H1 (cell line): Measurements from ENCODE around the gene TARBP2. TPM values are rescaled to one million over a fixed set of nuclear protein-coding genes. Genes with fewer than 3 reads are reported as not detected.

Experiments used
- CTCF ChIA-PET: fragments of 300-600 bp; sonication (Branson Sonifier 250); formaldehyde crosslinking; loops from one replicate; lab custom pipeline; 2021; ENCODE audit not compliant: partially characterized antibody; lab: Charles Lee
- POLR2A ChIA-PET: fragments of 300-600 bp; sonication (Branson Sonifier 250); formaldehyde crosslinking; loops from one replicate; lab custom pipeline; 2021; ENCODE audit warnings: inconsistent platforms; ENCODE audit not compliant: partially characterized antibody; lab: Charles Lee
- DNase-seq, 2 experiments: peaks; one replicate each; pipeline versions ENCODE4 v3.0.0 to v3.0.0-alpha.2; 2010 to 2022; ENCODE audit warnings: low spot score in 2 of 2, low read depth in 1 of 2, mixed read lengths in 1 of 2
- FAIRE-seq: peaks from 2 replicates; lab custom pipeline; 2011; peaks lifted over from hg19 to GRCh38; lab: Jason Lieb, UNC
- H2AFZ ChIP-seq: 2 replicates; pipeline ENCODE4 v1.8.1; 2012; ENCODE audit warnings: low read length, inconsistent platforms
- H2AK5ac ChIP-seq: 2 replicates; pipeline ENCODE4 v1.6.1; 2013; ENCODE audit warnings: low read depth, low read length
- H2BK120ac ChIP-seq: replicated peaks from 2 replicates; pipeline ENCODE3; 2013; ENCODE audit warnings: low read depth, low read length, inconsistent platforms
- H2BK12ac ChIP-seq: 2 replicates; pipeline ENCODE4 v1.6.1; 2013; ENCODE audit warnings: low read depth, low read length
- H2BK15ac ChIP-seq: 2 replicates; pipeline ENCODE4 v1.6.1; 2013; ENCODE audit warnings: low read length
- H2BK20ac ChIP-seq: 2 replicates; pipeline ENCODE4 v1.6.1; 2013; ENCODE audit warnings: low read length
- H2BK5ac ChIP-seq: 2 replicates; pipeline ENCODE4 v1.6.1; 2013; ENCODE audit warnings: low read depth, low read length
- H3K14ac ChIP-seq: 2 replicates; pipeline ENCODE4 v1.6.1; 2013; ENCODE audit warnings: inconsistent platforms; ENCODE audit not compliant: insufficient read length
- H3K18ac ChIP-seq: 2 replicates; pipeline ENCODE4 v1.6.1; 2013; ENCODE audit warnings: low read length; ENCODE audit errors: extremely low read depth
- H3K23ac ChIP-seq: 2 replicates; pipeline ENCODE4 v1.6.1; 2013; ENCODE audit warnings: inconsistent platforms; ENCODE audit not compliant: insufficient read length
- H3K23me2 ChIP-seq: 2 replicates; pipeline ENCODE4 v1.6.1; 2013; ENCODE audit warnings: low read depth, low read length
- H3K27ac ChIP-seq: 2 replicates; pipeline ENCODE4 v1.6.1; 2011; ENCODE audit warnings: low read depth, low read length, inconsistent platforms
- H3K27me3 ChIP-seq, 4 experiments: replicated peaks in 1 of 4; 1 replicate in 1 of 4; 2 replicates in 3 of 4; pipeline versions ENCODE4 v1.6.1 to v1.8.1; 2011 to 2013; ENCODE audit warnings: low read length in 3 of 4, mild to moderate bottlenecking in 3 of 4, inconsistent platforms in 2 of 4, mixed read lengths in 2 of 4, moderate library complexity in 1 of 4; ENCODE audit not compliant: control insufficient read depth in 3 of 4, insufficient read depth in 3 of 4; ENCODE audit errors: extremely low read depth in 1 of 4
- H3K36me3 ChIP-seq, 4 experiments: 2 replicates each; pipeline versions ENCODE4 v1.6.1 to v1.8.1; 2011 to 2013; ENCODE audit warnings: mild to moderate bottlenecking in 4 of 4, low read length in 3 of 4, moderate library complexity in 2 of 4, control low read depth in 1 of 4, inconsistent platforms in 1 of 4; ENCODE audit not compliant: insufficient read depth in 4 of 4, control insufficient read depth in 2 of 4
- H3K4ac ChIP-seq: replicated peaks from 2 replicates; pipeline ENCODE3; 2013; ENCODE audit warnings: low read length, low read depth, mixed read lengths, inconsistent platforms; ENCODE audit not compliant: insufficient read length
- H3K4me1 ChIP-seq, 4 experiments: replicated peaks in 1 of 4; 1 replicate in 1 of 4; 2 replicates in 3 of 4; pipeline versions ENCODE4 v1.6.1 to v1.8.1; 2011 to 2013; ENCODE audit warnings: low read length in 3 of 4, inconsistent platforms in 2 of 4, mixed read lengths in 1 of 4; ENCODE audit not compliant: insufficient read depth in 4 of 4, control insufficient read depth in 3 of 4
- H3K4me2 ChIP-seq, 2 experiments: 2 replicates each; pipeline versions ENCODE4 v1.6.1 to v1.8.1; 2011 to 2013; ENCODE audit warnings: low read depth in 2 of 2, low read length in 2 of 2, control low read depth in 1 of 2, inconsistent platforms in 1 of 2, mild to moderate bottlenecking in 1 of 2; ENCODE audit not compliant: insufficient read depth in 1 of 2
- H3K4me3 ChIP-seq, 4 experiments: fragments of 200-600, 300-600 bp in 1 of 4; sonication (generic), shearing (Covaris generic), sonication (Bioruptor Twin) in 1 of 4; 2 replicates each; pipeline versions ENCODE4 v1.5.1 to v1.8.1; 2011 to 2016; ENCODE audit warnings: low read length in 4 of 4, low read depth in 3 of 4, control low read depth in 2 of 4, inconsistent platforms in 2 of 4, mild to moderate bottlenecking in 2 of 4, mixed read lengths in 1 of 4, moderate library complexity in 1 of 4; ENCODE audit not compliant: insufficient read depth in 2 of 4; ENCODE audit errors: extremely low read depth in 1 of 4
- H3K56ac ChIP-seq: replicated peaks from 2 replicates; pipeline ENCODE3; 2013; ENCODE audit warnings: low read depth, mild to moderate bottlenecking, mixed read lengths, low read length, inconsistent platforms; ENCODE audit not compliant: insufficient read length
- H3K79me1 ChIP-seq: 2 replicates; pipeline ENCODE4 v1.6.1; 2013; ENCODE audit warnings: low read depth, low read length, control low read depth
- H3K79me2 ChIP-seq, 2 experiments: 2 replicates each; pipeline versions ENCODE4 v1.6.1 to v1.8.1; 2012 to 2013; ENCODE audit warnings: low read length in 2 of 2, mild to moderate bottlenecking in 2 of 2, inconsistent platforms in 1 of 2; ENCODE audit not compliant: insufficient read depth in 2 of 2, control insufficient read depth in 1 of 2
- H3K9ac ChIP-seq, 4 experiments: replicated peaks in 1 of 4; 1 replicate in 1 of 4; 2 replicates in 3 of 4; pipeline versions ENCODE4 v1.6.1 to v1.8.1; 2011 to 2013; ENCODE audit warnings: low read depth in 3 of 4, low read length in 3 of 4, control low read depth in 2 of 4, mild to moderate bottlenecking in 2 of 4, moderate library complexity in 2 of 4, inconsistent platforms in 1 of 4; ENCODE audit errors: extremely low read depth in 1 of 4
- H3K9me3 ChIP-seq, 2 experiments: 2 replicates each; pipeline versions ENCODE4 v1.6.1 to v1.8.1; 2012 to 2013; ENCODE audit warnings: mild to moderate bottlenecking in 2 of 2, moderate library complexity in 2 of 2, control low read depth in 1 of 2, inconsistent platforms in 1 of 2, low read depth in 1 of 2, low read length in 1 of 2, mixed read lengths in 1 of 2; ENCODE audit not compliant: insufficient read depth in 2 of 2
- H4K20me1 ChIP-seq, 2 experiments: replicated peaks in 1 of 2; 2 replicates each; pipeline versions ENCODE3 to v1.8.1; 2011 to 2013; ENCODE audit warnings: inconsistent platforms in 2 of 2, low read length in 2 of 2, mild to moderate bottlenecking in 1 of 2; ENCODE audit not compliant: insufficient read depth in 2 of 2, control insufficient read depth in 1 of 2
- H4K5ac ChIP-seq: 2 replicates; pipeline ENCODE4 v1.6.1; 2013; ENCODE audit warnings: low read length, low read depth, mixed read lengths, inconsistent platforms; ENCODE audit not compliant: insufficient read length
- H4K8ac ChIP-seq: 2 replicates; pipeline ENCODE4 v1.8.0; 2013; ENCODE audit warnings: mild to moderate bottlenecking, moderate library complexity, low read length, inconsistent platforms; ENCODE audit not compliant: insufficient read depth; ENCODE audit errors: extremely low read depth
- H4K91ac ChIP-seq: replicated peaks from 2 replicates; pipeline ENCODE3; 2013; ENCODE audit warnings: low read length, mixed read lengths, inconsistent platforms; ENCODE audit not compliant: insufficient read length
- RAD21 ChIP-seq, 2 experiments: IDR thresholded peaks in 1 of 2; conservative IDR thresholded peaks in 1 of 2; 2 replicates each; pipeline ENCODE4 v1.6.1; 2011; ENCODE audit warnings: low read depth in 2 of 2, low read length in 2 of 2, improper control_type of control experiment in 1 of 2, inconsistent platforms in 1 of 2, mild to moderate bottlenecking in 1 of 2, moderate library complexity in 1 of 2
- SAP30 ChIP-seq: fragments of 300-600 bp; sonication (generic); IDR thresholded peaks from 2 replicates; pipeline ENCODE4 v1.7.1; 2012; ENCODE audit warnings: low read length, moderate library complexity, mild to moderate bottlenecking, inconsistent platforms; ENCODE audit not compliant: insufficient read depth, insufficient replicate concordance
- WGBS, 2 experiments: shearing (Covaris generic) in 1 of 2; methylation state at CpG; one replicate each; pipeline versions ENCODE4 v1.1.6 to v1.1.7; 2013 to 2015; ENCODE audit warnings: low lambda C conversion rate in 2 of 2, mixed read lengths in 2 of 2, inconsistent platforms in 1 of 2, low coverage in 1 of 2, missing lambda C conversion rate in 1 of 2; ENCODE audit not compliant: insufficient replicate concordance in 2 of 2, insufficient coverage in 1 of 2, insufficient read length in 1 of 2; ENCODE audit errors: extremely low coverage in 1 of 2, missing lambda C conversion rate in 1 of 2; 5-methylcytosine and 5-hydroxymethylcytosine counted together
- polyA plus RNA-seq, 7 experiments: library from polyadenylated mRNA; depleted of rRNA in 3 of 7; stranded (reverse) in 5 of 7; unstranded in 2 of 7; fragments of >200 nt in 5 of 7; fragments of 200-250 nt in 2 of 7; gene quantifications; 1 replicate in 5 of 7; 2 replicates in 1 of 7; 4 replicates in 1 of 7; pipeline versions ENCODE4 v1.2.1 to v1.2.3, GENCODE V29; 2011 to 2013; ENCODE audit warnings: missing spikeins in 2 of 7, mixed read lengths in 2 of 7
- total RNA-seq: library from RNA; stranded (reverse); fragmentation: NEBNext Ultra II Directional; extraction: Animal tissue kit (Norgen Biotek cat#: 25700); gene quantifications from 2 replicates; pipeline ENCODE4 v1.2.1, GENCODE V29; 2021
- TF ChIP-seq, protein P1 (sequence below), 3 experiments: IDR thresholded peaks; 1 replicate in 2 of 3; 2 replicates in 1 of 3; pipeline versions ENCODE4 v1.5.1 to v1.6.1; 2011; ENCODE audit warnings: low read length in 3 of 3, mild to moderate bottlenecking in 3 of 3, inconsistent platforms in 2 of 3, low read depth in 1 of 3, moderate library complexity in 1 of 3; ENCODE audit not compliant: insufficient read depth in 1 of 3; ENCODE audit errors: control extremely low read depth in 1 of 3

The TARBP2 gene
- total and polyA plus RNA-seq, 2 of the 8 experiments (the other 6 are each of a cell fraction or from before 2014, with no cell fraction given), result 69.9 to 122 TPM

DNA sequence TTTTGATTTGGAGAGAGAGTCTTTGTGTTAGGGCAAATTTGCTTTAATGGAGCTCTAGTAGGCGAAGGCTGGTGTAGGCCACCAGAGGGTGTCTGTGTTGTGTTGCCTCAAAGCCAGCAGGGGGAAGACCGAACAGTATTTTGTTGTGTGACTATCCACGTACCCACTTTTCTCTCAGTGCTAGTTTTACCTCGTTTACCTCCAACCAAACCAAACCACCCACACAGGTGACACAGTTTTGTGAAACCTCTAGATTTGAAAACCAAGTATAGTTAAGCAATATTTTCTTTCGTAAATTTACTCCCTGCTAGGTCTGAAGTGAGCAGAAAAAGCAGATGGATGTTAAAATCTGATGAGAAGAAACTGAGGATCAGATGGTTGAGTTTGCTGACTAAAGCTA is 42.5 kb downstream of the TARBP2 start:
- CTCF ChIA-PET, result interaction anchor here (0.6 to 2.4 kb wide), 40 partner anchors 9 to 340 kb away, joined by 3 to 13 read pairs (median 4); partner anchors contain the start of gene ATP5MC2
- Histone ChIP-seq H2AFZ (no peak overlapping the region), H2BK12ac (no peak overlapping the region)

More for the DNA sequence above, 42.5 kb downstream of the TARBP2 start:
- H3K14ac ChIP-seq, result no peak overlapping the region
- peaks cover 0 to 4% (median 2%) of the 10 kb centered on the region in 4 experiments; a peak in 2 of 8 replicates for H3K36me3 ChIP-seq
- H3K4me1 ChIP-seq, result 0 out of 7 replicates have a peak, but pooled peaks cover 0 to 5% (median 0%) of the 10 kb centered on the region in 4 experiments
- no peak overlapping the region for H3K27ac ChIP-seq
- DNase-seq (peak in 1 of 2 experiments; percentile 47), FAIRE-seq (peak; percentile 78)
- 56% methylated on average over 5 of the region's 5 CpGs; no CpG with 5 or more reads in 1 of the 2 experiments for WGBS, 2 experiments
- H3K9me3 ChIP-seq, result no peaks in the 10 kb centered on the region
- POLR2A ChIA-PET, result interaction anchor here (1.0 to 2.9 kb wide), 7 partner anchors 8 to 133 kb away, joined by 3 to 16 read pairs (median 4); partner anchors contain the start of gene ATP5MC2
- no peak overlapping the region for H3K9ac ChIP-seq
- no peak overlapping the region for H2BK20ac ChIP-seq
- H4K91ac ChIP-seq, result no peak overlapping the region
- no peak overlapping the region for H2AK5ac ChIP-seq
- H3K23ac ChIP-seq, result no peak overlapping the region
- H2BK5ac ChIP-seq, result no peak overlapping the region
- H3K23me2 ChIP-seq, result no peaks in the 10 kb centered on the region
- no peak overlapping the region for H3K4ac ChIP-seq
- H3K79me1 ChIP-seq, result no peaks in the 10 kb centered on the region
- H3K27me3 ChIP-seq, result no peaks in the 10 kb centered on the region
- no peak overlapping the region for H2BK15ac ChIP-seq
- H4K8ac ChIP-seq, result no peak overlapping the region
- no peaks in the 10 kb centered on the region for H3K79me2 ChIP-seq
- no peak overlapping the region for H3K56ac ChIP-seq
- no peak overlapping the region for H3K4me2 ChIP-seq
- no peak overlapping the region for H4K5ac ChIP-seq
- H2BK120ac ChIP-seq, result no peak overlapping the region
- no peaks in the 10 kb centered on the region for H4K20me1 ChIP-seq
- no peak overlapping the region for H3K18ac ChIP-seq
- TF ChIP-seq SAP30, result no peak
- TF ChIP-seq, protein P1, sequence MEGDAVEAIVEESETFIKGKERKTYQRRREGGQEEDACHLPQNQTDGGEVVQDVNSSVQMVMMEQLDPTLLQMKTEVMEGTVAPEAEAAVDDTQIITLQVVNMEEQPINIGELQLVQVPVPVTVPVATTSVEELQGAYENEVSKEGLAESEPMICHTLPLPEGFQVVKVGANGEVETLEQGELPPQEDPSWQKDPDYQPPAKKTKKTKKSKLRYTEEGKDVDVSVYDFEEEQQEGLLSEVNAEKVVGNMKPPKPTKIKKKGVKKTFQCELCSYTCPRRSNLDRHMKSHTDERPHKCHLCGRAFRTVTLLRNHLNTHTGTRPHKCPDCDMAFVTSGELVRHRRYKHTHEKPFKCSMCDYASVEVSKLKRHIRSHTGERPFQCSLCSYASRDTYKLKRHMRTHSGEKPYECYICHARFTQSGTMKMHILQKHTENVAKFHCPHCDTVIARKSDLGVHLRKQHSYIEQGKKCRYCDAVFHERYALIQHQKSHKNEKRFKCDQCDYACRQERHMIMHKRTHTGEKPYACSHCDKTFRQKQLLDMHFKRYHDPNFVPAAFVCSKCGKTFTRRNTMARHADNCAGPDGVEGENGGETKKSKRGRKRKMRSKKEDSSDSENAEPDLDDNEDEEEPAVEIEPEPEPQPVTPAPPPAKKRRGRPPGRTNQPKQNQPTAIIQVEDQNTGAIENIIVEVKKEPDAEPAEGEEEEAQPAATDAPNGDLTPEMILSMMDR (IDR thresholded peaks at IDR 0.05; ENCODE audit: control extremely low read depth in 1 of 3, insufficient read depth in 1 of 3, low read depth in 1 of 3, low read length in 3 of 3), result peak; percentile 82 to 99 (median 92)
- TF ChIP-seq RAD21 (IDR thresholded peaks at IDR 0.05 in 1 of 2, conservative IDR thresholded peaks at IDR 0.05 in 1 of 2; ENCODE audit: low read depth in 2 of 2, low read length in 2 of 2), result peak; percentile 82 to 86
- no peak overlapping the region for H3K4me3 ChIP-seq
